Measurements from ENCODE around the gene TMSB4X.

DNA sequence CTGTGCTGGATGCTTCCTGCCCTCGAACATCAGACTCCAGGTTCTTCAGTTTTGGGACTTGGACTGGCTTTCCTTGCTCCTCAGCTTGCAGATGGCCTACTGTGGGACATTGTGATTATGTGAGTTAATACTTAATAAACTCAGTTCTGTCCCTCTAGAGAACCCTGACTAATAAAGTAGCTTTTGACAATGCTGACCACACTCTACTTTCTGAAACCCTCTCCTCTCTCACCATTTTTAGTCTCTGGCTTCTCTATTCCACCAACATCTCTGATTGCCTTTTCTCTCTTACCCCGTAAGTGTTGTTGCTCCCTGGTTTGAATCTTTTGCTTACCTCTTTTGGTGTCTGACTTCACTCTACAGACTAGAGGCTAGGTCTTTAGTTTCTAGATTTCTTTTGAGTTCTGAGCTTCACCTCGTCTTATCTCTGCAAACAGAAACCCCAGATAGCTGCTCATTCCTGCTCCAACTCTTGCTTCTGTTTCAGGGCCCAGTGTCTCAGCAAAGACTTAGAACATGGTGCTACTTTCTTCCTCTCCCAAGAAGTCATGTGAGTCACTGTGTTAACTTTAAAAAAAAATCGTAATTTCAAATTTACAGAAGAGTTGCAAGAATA is 11.4 kb downstream of the TMSB4X start:
- TF ChIP-seq POLR2AphosphoS5 (IDR thresholded peaks at IDR 0.05; ENCODE audit: insufficient read depth, low read depth, low read length), result no peak
- TF ChIP-seq, protein P1, sequence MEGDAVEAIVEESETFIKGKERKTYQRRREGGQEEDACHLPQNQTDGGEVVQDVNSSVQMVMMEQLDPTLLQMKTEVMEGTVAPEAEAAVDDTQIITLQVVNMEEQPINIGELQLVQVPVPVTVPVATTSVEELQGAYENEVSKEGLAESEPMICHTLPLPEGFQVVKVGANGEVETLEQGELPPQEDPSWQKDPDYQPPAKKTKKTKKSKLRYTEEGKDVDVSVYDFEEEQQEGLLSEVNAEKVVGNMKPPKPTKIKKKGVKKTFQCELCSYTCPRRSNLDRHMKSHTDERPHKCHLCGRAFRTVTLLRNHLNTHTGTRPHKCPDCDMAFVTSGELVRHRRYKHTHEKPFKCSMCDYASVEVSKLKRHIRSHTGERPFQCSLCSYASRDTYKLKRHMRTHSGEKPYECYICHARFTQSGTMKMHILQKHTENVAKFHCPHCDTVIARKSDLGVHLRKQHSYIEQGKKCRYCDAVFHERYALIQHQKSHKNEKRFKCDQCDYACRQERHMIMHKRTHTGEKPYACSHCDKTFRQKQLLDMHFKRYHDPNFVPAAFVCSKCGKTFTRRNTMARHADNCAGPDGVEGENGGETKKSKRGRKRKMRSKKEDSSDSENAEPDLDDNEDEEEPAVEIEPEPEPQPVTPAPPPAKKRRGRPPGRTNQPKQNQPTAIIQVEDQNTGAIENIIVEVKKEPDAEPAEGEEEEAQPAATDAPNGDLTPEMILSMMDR (IDR thresholded peaks at IDR 0.05; ENCODE audit: extremely low read depth in 1 of 2, insufficient read depth in 1 of 2, low read depth in 1 of 2, low read length in 2 of 2), result no peak
- no peak for TF ChIP-seq POLR2A (IDR thresholded peaks at IDR 0.05; ENCODE audit: low read depth, low read length)

All from endothelial cell of umbilical vein (primary cell).